GM10266 (cell line): ENCODE results near the gene KLHL13.
"Not testable (repeated sequence)": the region's sequence is repeated elsewhere in the genome, so short reads cannot be mapped to it uniquely, and the experiment has no call there.

Experiments
- DNase-seq: peaks from one replicate; pipeline ENCODE4 v3.0.0; 2012; ENCODE audit errors: extremely low spot score
- CTCF ChIP-seq: IDR thresholded peaks from 2 replicates; pipeline ENCODE4 v1.5.1; 2012; ENCODE audit warnings: mild to moderate bottlenecking, low read depth; ENCODE audit not compliant: control insufficient read depth, insufficient read depth; ENCODE audit errors: missing control alignments

KLHL13 gene

GRCh38 chrX:118024482-118024881 is 92.1 kb downstream of the KLHL13 start:
- no peak for TF ChIP-seq CTCF
- DNase-seq: no peak

DNA sequence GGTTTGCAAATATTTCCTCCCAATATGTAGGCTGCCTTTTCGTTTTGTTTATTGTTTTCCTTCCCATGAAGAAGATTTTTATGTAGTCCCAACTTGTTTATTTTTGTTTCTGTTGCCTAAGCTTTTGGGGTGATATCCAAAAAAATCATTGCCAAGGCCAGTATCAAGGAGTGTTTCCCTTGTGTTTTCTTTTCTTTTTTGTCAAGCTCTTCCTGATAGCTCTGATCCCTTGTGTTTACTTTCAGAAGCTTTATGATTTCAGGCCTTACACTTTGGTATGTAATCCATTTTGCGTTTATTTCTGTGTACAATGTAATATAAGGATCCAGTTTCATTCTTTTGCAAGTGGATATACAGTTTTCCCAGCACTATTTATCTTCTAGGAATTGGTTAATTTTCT is 93.9 kb downstream of the KLHL13 start:
- TF ChIP-seq CTCF: no peak
- no peak for DNase-seq

DNA sequence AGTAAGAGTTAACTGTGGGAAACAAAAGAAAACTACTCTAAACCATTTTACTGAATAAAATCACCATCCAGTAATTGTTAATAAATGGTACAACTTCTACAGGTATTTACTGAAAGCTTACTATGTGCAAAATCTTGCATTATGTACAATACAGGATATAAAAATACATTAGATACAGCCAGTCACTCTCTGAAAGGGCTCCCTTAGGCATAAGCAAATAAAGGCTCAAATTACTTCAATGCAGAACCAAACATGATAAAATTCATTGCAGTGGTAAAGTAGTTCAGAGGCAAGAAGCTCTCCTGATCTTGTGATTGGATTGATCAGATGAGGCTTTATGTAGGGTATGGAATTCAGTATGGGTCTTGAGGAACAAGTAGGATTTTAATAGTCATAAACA is 100.2 kb downstream of the KLHL13 start:
- no peak for TF ChIP-seq CTCF
- DNase-seq: no peak

DNA sequence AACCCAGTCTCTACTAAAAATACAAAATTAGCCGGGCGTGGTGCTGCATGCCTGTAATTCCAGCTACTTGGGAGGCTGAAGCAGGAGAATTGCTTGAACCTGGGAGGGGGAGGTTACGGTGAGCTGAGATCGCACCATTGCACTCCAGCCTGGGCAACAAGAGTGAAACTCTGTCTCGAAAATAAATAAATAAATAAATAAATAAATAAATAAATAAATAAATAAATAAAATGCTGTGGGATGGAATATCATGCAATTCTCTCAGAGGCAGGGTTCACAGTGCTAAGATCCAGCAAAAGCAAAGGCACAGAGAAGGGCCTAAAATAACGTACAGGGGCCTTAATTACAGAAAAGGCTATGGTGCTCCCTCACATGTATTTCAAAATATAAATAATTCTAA is 114.2 kb downstream of the KLHL13 start:
- not testable (repeated sequence) for DNase-seq

DNA sequence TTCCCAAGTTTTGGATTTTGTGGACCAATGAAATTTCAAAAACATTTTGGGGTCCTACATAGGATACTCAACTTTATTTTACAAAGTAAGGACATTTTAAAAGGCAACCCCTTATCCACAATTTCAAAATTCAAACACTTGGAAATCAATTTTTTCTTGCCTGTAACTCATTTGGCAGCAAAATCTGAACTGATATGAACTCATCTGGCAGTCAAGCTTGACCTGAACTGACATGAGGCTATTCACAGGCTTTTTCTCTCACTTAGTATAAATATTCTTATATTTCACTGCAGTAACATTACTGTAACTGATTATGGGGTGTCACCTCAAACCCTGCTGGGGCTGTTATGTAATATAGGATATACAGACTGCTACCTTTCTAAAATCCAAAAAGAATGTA is 116.1 kb downstream of the KLHL13 start:
- TF ChIP-seq CTCF: no peak
- DNase-seq: no peak

DNA sequence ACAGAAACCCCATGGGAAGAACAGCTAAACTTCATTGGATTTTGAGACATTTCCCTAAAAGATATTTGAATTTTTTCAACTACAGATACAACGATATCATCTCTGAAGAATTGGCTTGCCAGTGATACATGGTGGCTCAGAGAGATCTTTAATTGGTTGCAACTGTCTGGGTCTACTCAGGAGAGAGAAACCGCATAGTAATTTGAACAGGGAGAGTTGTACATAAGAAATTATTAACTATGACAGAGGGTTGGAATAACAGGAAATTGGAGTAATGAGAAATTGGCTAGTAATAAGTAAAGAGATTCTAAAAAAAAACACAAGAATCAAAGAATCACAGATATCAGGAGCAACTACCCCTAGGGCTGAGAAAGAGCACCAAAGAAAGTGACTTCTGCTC is 118.4 kb downstream of the KLHL13 start:
- DNase-seq: no peak
- TF ChIP-seq CTCF: no peak

DNA sequence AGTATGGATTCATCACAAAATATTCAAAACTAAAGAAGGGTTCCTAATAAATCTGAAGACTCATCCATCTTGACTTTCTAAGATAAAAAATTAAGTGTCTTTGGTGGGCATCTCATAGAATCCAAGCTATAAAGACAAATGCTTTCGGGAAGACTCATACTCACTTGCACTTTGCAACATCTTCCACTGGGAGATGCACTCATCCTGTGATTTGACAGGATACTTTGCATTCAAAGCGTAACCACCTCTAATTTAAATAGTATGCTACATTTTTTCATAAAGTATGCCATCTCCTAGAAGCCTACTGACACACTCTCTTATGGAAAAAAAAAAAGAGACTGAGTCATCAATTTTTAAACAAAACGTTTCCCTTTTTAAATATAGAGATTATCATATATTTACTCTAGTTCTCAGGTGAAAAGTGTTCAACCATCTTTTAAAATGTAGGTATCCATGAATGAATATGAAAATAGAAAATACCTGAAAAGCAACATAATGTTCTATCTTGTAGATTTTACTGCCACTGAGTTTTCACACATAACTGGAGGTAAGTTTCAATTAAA is 119.6 kb downstream of the KLHL13 start:
- no peak for TF ChIP-seq CTCF
- no peak for DNase-seq

GRCh38 chrX:117996408-117996807 is 120.2 kb downstream of the KLHL13 start:
- no peak for TF ChIP-seq CTCF
- no peak for DNase-seq
